Measurements from ENCODE around the gene HDHD5.

DNA sequence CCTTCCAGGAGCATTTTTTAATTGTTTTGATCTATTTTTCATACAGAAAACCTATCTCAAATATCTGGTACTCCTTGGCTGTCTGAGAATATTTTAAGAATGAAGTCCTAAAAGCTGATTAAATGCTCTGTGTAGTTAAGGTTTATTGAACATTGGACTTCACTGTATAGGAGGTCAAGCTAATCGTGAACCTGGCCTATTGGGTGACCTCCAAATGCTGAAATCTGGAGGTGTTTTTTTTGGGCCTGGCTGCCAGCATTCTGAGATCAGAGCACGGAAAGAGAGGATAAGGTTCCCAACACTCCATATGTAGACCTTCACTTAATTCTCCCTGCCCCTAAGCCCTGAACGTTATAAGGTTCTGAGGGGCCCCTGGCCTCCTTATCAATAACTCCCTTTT, 66.0 kb downstream of the HDHD5 start:
- TF ChIP-seq YY1 (IDR thresholded peaks at IDR 0.05; ENCODE audit: insufficient read depth, insufficient read length) (no peak), SUZ12 (IDR thresholded peaks at IDR 0.05; ENCODE audit: extremely low read depth, insufficient read depth, insufficient read length) (no peak)

Measured in NT2/D1 (cell line).